ENCODE results near the gene TRIM10.

GRCh38 chr6:30198166-30199084 lies 37.4 kb upstream of the TRIM10 start:
- no peak for TF ChIP-seq CTCF (conservative IDR thresholded peaks at IDR 0.05; ENCODE audit: low read length)
- no peak for TF ChIP-seq EZH2phosphoT487 (IDR thresholded peaks at IDR 0.05; ENCODE audit: borderline replicate concordance)
